Stimulated activated CD4-positive, alpha-beta T cell treated with anti-CD3 and anti-CD28 coated beads, Interleukin-1b, Interleukin-23, amount 100 ng/mL, for 1 hour (primary cell): Measurements from ENCODE around the gene RPS6KA2.

Experiments used
- DNase-seq, 2 donors: peaks; one replicate each; pipeline ENCODE4 v3.0.0-alpha.2; 2020; ENCODE audit warnings: low read depth in 2 of 2

The RPS6KA2 gene

DNA sequence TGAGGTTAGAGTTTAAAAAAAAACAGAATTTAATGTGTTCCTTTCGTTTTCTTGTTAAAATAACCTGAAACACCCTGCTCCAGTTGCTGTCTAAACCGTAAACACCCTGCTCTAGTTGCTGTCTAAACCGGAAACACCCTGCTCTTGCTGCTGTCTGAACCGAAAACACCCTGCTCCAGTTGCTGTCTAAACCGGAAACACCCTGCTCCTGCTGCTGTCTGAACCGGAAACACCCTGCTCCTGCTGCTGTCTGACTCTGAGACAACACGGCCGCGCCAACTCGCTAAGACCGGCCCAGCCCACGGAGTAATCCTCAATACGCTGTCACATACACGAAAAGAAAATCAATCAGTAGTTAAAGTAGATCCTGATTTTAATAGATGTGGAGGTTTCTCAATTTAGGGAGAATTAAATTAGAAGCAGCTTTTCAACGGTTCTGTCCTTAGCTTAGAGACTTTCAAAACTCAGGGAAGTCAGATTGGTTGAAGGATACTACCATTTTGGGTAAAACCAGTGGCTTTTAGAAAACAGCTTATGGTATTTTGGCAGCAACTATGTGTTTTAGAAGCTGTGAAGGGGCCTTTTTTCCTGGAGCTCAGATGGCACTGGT is 138.9 kb downstream of the RPS6KA2 start:
- DNase-seq, result peak; percentile 32 to 60

DNA sequence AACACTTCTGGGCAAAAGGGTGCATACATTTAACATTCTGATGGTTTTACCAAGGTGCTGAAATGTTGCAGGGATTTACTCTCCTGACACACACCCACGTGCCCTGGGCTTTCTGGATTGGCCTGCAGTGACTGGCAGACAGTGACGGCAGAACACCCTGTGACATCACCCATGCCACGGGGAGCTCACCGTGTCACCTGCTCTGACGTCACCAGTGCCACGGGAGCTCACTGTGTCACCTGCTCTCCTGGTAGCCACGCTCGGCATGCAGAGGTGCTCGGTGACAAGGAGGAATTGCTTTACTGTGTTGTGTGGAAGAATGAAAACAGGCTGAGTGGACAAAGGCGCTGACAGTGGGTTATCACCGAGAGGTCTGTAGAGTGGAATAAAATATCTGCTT is 139.9 kb downstream of the RPS6KA2 start:
- DNase-seq, result no peak

DNA sequence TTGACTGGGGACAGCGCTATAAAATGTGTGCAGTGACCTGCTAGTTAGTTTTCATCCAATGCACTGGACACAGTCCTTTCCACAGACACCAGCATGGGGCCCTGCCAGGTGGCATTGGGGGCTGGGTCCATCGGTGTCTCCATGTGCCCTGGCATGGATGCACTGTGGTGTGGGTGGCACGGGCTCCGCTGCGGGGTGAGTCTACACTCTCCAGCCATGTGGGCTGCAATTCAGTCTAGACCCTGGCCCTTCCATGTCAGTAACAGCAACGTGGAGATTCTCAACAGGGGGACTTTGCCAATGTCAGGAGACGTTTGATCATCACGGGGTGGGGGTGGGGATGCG is 140.5 kb downstream of the RPS6KA2 start:
- no peak for DNase-seq

DNA sequence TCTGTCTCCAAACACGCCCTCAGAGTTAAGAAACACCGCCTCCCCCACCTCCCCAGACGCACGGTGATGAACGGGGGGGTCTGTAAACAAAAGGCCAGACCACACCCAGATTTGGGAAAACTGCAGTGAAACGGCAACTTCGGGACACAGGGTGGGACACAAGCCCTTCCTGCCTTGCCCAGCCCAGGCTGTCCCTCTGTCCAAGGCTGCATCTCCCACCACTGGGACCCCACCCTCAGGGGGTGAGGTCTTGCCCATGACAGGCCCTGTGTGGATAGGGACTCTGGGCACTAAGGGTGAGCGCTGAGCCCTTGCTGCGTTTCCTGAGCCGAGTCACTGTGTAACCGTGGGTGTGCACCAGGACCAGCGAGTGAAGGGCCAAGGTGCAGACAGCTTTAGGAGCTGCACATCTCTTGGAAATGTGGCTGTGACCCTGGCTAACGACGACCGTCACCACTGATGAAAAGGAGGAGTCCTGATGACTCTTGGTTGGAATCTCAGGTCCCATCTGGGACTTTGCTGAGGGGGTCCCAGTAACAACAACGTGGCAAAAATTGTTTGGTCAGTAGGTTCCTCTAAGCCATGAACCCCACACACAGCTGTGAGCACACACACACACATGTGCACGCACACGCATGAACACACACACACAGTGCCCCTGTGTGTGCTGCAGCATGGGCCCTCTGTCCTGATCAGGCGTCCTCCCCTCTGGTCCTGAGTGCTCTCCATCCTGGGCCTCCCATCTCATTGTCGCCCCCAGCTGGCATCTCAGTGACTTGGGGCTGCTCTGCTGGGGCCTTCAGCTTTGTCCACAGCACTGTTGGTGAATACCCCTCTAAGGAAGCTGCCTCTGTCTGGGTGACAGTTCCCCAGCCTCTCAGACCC is 141.2 kb downstream of the RPS6KA2 start:
- DNase-seq, result no peak

DNA sequence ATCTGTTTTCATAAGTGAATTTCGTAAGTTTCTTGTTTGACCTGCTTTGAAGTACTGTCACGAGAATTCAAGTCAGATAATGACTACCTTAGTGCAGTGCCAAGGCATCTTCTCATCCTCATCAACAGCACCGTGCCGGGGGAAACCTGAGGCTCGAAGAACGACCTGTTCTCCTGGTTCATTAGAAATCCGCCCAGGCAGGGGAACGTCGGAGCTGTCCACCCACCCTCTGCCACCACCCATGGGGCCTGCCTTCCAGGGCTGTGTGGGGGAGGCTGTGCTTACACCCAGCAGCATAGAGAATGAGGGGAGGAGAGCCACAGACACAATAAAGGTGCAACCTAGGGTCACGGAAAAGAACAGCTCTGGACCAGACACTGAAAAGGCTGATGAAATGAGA is 142.2 kb downstream of the RPS6KA2 start:
- no peak for DNase-seq

DNA sequence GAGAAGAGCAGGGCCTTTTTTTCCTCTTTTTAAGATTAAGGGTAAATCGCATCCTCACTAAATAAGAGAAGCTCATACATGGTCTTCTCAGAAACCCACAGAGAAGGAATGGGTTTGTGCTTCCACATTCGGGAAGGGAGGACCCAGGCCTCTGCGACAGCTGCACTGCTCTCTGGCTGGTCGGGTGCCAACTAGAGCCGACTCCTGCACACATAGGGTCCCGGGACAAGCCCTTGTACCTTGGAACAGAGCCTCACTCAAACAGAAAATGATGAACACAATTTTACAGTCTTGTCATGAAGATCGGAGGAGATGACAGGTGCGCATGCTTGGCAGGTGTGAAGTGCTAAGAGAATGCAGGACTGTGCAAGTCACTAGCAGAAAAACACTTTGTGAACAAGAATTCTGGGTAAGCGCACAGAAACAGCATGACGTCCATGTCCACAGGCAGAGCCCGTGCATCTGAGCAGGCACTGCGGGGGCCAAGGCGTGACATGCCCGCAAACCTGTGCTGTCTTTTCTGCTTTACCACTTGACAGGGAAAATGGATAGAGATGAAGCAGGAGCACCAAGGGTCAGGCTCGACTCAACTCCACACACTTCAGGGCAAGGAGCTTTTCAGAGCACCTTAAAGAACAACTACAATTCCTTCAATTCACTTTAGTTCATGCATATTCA is 143.3 kb downstream of the RPS6KA2 start:
- no peak for DNase-seq

DNA sequence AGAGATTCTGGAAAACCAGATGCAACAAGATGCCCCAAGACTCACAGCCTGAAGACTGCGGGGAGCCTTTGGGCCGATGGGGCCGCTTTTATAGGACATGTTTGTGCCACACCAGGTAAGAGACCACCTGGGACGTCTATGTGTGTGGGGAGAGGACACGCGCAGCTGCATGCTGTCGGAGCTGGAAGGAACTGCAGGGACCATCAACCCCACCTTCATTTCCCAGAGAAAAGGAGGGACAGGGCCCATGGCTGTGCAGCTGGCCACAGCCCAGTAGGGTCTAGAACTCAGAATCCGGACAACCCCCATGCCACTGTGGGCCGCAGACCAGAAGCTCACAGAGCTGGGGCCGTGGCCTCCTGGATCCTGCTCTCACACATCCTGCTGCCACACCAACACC is 144.0 kb downstream of the RPS6KA2 start:
- no peak for DNase-seq

DNA sequence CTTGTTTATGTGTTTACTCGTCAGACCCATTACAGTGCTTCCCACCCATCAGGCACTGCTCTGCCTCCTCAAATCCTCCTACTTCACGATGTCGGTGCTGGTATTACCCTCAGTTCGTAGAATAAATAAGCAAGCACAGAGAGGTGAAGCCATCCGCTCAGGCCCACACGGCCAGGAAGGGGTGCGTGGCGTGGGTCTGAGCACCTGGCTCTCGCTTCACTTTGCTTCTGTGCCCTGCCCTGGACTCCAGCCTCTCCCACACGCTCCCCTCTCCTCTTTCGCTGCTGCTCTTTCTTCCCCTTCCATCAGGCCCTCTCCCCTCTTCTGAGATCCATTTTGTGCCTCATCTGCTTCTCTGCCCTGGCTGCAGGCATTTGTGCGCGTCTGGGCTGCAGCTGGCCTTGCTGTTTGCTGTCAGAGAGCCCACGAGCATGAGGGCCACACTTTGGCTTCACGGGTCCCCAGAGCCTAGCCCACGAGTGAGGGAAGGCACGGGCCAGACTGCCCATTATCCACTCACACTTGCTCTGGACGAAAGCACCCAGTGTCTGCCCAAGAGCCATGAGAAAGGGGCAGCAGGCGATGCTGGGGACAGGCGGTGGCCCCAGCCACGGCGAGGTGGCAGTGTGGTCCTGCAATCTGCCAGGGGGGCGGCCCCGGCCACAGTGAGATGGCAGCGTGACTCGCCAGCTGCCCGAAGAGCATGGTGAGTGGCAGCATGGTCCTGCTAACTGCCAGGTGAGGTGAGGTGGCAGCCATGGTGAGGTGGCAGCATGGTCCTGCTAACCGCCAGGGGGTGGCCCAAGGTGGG is 148.1 kb downstream of the RPS6KA2 start:
- DNase-seq, result no peak

DNA sequence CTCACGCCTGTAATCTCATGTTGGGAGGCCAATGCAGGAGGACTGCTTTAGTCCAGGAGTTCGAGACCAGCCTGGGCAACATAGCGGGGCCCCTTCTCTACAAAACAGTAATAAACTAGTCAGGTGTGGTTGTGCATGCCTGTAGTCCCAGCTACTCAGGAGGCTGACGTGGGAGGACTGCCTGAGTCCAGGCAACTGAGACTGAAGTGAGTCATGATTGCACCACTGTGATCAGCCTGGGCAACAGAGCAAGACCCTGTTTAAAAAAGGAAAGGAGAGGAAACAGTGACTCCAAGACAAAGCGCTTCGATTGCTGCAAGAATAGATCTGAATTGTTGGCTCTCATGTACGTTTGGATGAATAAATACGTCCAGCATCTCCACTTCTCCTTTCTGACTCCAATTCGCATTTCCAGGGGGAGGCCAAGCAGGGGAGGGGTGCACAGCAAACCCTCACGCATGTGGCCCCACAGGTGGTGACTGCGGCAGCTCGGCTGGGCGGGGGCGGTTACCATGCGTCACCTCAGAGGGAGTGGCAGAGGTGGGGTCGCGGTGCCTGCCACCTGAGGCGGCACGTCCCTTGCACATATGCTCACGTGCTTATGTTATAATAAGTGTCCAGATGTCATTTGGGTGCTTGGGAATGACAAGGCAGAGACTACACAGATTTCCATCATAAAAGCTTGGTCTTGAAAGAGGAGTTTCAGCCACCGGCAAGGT is 149.2 kb downstream of the RPS6KA2 start:
- no peak for DNase-seq

DNA sequence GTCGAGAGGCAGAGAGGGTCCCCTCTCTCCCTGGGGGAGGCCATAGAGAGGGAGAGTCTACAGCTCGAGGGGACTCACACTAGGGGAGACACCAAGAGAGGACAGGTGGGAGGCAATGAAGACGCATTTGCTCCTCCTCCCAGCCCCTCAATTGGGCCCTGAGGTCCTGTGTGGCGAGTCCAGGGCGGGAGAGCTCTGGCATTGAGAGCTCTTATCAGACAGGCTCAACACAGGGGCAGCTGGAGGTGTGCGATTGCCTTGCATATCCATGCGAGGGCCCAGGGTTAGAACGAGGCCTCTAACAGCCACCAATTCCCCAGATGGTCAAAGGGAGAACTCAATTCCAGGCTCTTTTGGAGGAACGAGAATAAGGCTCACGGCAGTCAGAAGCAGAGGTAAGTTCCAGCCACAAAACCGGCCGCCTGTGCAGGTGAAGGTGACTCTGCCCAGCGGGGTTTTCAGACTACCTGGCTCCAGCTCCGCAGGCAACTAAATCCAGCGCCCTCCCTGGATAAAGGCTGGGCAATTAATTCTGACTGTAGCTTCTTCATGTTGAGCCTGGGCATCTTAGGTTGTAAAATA is 150.3 kb downstream of the RPS6KA2 start:
- DNase-seq, result no peak

DNA sequence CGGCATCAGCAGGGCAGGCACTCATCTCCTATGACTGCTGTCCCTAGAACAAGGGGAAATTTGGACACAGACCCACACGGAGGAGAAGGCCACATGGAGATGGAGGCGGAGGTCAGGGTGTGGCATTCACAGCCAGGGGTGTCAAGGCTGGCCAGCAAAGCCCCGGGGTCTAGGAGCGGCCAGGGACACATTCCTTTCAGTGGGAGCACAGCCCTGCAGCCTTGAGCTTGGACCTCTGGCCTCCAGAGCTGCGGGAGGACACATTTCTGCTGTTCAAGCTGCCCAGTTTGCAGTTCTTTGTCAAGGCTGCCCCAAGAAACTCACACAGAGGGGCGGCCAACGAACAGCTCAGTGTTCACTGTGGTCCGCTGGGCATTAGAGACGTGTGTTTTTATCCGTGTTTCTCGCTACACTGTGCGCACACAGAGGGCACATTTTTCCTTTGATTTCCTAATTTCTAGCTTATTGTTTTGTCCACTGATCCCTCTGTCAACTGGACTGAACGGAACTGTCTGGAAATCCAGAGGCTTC is 150.9 kb downstream of the RPS6KA2 start:
- DNase-seq, result no peak

DNA sequence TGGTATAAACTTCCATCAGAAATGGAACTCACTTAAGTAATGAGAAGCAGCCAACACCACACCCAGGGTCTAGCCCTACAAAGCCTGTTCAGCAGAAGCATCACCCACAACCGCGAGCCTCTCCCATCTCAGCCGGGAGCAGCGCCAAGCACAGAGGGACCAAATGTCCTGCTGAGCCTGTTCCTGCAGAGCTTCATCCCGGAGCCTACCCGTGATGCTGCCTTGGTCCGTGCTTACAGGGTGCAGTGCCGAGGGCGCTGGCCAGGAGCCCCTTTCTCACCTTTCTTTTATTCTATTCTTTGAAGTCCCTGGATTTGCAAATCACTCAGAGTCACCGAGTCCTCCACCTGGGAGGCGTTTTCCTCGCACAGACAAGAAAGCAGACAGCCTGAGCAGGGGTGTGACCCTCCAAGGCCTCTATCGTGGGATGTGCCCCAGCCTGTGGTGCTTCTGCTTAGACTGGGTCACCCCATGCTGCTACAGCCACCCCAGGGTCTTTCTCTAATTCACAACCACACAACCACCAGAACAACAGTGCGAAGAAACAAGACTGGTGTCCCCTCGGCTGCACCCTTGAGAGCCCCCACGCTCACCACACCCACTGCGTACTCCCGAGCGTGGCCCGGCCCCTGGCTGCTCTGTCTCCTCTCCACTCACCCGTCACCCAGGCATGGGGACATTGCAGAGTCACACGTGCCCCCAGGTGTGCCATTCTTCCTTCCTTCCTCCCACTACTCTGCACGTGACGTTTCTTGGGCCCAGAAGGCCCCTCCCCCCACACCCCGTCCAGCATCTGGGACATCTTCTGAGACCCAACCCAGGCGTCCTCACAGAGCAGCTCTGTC is 152.1 kb downstream of the RPS6KA2 start:
- DNase-seq, result no peak

DNA sequence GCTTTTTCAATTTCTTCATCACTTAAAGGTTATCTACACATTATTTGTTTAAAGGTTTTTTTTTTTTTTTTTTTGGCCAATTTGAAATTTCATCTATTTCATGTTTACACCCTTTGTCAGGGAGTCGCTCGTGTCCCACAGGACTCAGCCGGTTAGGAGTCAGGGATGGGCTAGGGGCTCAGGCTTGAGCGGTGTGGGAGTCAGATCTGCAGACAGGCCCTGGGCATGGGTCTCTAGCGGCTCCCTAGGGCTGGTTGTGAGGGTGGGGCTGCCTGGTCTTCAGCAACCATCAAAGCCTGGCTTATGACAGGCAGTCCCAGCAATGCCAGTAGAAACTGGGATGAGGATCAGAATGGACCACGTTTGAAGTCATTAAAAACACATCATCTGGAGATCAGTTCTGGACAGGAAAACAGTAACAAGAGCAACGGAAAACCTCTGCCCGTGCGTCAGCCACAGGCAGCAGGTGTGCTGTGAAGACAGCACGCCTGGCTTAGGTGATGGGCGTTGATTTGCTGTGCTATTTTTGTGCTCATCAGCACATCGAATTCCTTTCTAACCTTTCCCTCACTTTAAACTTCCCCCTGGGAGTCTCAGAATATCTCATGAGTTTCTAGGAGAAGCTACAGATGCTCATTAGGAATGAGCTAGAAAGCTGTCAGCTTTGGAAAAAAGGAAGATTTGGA is 153.0 kb downstream of the RPS6KA2 start:
- no peak for DNase-seq

DNA sequence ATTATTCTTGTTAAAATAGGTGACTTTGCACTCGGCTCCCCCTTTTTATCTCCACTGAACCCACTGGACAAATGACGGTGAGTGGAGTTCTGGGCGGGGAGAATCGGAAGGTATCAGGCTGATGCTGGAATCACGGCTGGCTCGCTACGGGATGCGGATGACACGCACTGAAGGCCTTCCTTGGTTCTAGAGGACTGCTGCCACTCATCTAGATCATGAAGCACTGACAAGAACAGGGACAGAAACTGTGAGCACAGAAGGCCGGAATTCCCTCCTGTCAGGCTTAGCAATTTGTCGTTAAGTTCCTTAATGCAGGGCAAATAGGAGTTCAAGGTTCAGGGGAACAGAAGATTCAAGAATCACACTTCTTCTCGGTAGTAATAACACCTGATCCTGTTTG is 154.4 kb downstream of the RPS6KA2 start:
- DNase-seq, result no peak

DNA sequence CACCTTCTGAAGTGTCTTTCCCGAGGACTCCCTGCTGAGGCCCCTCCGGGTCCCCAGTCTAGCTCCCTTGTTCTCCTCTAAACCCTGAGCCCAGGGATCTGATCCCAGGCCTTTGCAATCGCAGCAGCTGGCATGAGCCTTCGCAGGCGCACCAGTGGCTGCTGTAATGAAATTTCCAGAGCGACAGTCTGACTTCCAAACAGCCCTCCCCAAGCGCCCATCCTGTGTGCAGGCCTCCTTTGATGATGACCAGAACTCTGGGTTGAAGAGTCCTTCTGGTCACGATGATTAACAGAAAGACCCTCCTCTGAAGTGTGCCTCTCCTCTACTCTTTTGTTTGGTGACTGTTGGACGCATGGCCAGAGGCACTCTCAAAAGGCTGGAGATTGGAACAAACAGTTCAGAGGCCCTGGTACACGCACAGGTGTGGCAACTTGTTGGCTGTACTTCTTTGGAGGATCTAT is 155.2 kb downstream of the RPS6KA2 start:
- DNase-seq, result no peak

DNA sequence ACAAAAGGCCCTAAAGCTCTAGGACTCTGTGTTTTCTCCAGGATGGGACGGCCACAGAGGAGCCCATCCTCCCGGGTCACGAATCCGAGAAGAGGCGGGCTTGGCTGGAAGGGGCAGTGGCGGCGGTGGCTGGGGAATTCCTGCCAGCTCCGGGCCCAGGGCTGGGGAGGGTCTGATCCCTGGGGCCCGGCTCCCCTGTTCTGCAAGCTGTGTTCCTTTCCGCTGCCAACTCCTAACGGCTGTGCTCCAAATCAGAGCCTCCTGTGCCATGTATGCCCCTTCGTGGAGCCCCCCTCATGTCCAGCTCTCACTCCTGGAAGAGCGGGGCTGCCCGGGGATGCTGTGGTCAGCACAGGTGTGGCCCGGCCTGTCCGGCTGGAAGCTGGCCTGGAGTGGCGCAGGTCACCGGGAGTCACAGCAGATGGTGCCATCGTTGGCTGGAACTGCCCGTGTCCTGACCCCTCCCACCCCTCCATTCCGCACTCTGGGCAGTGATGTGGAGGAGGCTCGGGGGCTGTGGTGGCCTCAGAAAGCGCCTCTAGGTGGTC is 156.1 kb downstream of the RPS6KA2 start:
- DNase-seq, result no peak

DNA sequence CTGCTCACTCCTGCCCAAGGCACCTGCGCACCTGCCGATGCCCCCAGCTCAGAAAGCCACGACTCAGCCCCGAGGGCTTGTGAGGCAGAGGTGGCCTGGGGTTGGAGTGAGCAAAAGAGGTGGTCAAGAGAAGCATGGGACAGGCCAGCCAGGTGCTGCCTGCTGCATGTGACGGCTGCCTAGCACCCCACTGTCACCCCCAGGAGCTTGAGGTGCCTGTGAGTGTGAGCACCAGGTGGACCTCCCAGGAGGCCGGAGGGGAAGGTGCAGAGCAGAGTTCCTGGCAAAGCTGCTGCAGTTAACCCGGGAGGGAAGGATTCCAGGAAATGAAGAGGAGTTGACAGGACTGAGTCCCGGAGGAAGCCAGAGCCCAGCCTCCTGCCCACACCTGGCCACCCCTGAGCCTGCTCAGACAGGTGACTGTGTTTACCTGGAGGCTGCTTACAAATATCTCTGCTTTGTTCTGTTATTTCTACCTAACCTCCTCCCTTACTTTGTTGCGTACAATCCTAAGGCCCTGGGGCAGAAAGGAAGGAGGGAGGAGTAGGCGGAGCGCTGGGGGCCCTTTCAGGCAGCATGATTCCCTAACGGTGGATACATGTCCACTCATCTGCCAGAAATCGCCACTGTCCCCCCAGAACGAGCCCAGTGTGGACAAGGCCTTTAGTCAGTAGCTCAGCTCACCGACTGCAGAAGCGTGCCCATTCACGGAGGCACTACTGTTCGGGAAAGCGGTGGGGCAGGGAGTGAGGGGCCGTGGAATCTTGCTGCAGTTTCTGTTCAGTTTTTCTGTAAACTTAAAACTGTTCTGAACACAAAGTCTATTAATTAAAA is 156.8 kb downstream of the RPS6KA2 start:
- DNase-seq, result no peak

DNA sequence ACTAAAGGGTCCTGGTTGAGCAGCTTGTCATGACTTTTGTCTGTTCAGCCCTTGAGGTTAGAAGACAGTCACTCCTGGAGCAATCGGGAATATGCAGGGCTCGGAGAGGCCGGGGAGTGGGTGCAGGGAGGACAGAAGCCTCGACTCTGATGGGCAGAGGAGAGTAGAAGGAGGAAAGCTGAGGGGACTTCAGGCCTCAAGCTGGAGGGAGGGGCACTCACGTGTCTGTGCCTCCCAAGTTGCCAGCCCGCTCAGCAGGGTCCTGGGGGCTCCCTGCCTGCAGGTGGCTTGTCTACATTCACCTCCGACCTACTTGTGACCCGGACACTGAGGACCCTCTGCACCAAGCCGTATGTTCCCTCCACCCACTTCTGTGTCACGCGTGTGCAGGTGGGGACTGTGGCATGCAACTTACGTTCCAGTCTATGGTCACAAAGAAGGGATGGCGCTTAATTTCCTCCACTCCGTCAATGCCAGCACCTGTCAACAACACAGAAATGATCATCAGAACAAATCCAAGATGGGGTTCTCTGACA is 157.6 kb downstream of the RPS6KA2 start:
- no peak for DNase-seq
